HG02588 (cell line): ENCODE measurements around the gene PROS1.
"Not testable (repeated sequence)": the region's sequence is repeated elsewhere in the genome, so short reads cannot be mapped to it uniquely, and the experiment has no call there.

ENCODE experiments used
- ATAC-seq: cut with Tn5 transposase; IDR thresholded peaks from one replicate; pipeline ENCODE4 v1.9.1; 2021; ENCODE audit warnings: mild to moderate bottlenecking, moderate library complexity; ENCODE audit not compliant: unreplicated experiment

The PROS1 gene

DNA sequence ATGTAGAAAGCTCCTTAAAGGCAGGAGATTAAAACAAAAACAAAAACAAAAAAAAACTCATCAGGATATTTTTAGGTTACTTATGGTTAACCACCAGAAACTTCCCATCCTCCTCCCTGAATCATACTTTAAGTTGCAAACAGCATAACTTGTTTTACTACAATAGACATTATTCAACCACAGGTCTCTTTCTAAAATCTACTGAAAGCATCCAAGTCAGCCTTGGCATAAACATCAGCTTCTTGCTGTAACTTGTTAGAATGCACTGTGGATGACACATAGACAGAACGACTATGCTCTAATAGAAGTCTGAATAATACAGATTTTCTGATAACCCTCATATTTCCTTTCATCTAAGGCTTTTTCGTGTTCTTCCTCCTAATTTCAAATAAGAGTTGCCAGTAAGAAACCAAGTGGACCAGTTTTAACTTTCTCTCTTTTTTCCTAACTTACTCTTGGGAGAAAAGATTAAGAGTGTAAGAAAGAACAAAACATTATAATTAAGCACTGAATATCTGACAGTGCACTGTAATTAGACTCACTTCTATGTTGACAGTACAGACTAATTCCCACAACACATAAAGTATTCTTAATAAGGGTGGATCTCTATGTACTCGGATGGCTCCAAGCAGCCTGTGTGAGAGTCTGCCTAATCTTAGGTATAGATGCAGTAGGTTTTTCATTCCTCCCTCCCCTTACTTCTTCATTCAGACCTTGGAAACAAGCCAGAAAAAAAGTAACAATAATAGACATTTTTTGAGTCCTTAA, 95.3 kb downstream of the PROS1 start:
- not testable (repeated sequence) for ATAC-seq

DNA sequence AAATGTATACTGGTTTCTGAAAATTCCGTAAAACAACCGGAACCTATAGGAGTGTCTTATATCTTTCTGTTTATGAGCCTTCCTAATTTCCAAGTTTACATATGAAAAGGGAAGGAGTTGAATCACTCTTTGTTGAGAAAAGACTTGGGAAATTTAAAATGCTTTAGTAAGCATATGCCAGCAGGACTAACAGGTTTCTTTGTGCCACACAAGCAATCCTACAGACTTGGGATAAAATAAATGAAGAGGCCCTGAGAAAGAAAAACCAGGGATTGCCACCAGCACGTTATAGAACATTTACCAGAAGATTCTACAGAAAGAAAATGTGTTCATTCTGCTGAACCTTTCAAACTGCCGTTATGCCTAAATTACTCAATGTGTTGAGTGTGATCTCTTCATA, 96.3 kb downstream of the PROS1 start:
- not testable (repeated sequence) for ATAC-seq

DNA sequence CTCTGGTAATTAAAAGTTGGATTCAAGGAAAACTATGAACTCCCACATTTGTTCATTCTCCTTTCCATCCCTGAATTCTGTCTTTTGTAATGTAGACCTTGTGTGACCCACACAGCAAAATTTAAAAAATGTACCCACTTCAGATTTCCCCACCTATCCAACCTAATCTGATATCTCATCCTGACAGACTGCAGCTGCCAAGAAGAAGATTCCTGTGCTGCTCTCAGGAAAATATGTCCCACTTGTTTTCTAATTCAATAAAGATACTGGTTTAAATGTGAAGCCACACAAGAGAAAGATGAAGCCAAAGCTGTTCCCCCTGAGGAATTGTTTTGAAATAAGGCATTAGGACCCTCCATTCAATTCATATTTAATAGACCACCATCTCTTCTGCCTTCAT, 100.3 kb downstream of the PROS1 start:
- not testable (repeated sequence) for ATAC-seq

DNA sequence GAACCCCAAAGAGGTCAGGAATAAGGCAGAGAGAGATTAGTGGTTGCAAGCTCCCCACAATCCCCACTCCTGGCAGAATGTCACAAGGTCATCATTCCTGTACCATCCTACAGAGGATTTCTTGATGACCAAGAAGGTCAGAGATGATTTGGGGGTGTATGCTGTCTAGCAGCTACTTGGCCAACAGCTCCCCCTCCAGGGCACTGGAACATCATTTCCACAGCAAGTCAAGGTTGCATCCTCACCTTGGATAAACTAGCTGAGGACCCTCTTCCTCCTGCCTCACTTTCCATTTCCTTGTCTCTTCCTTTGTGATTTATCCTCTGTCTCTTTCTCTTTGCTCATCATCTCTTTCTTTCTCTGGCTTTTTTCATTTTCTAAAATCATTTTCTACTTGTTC, 106.3 kb downstream of the PROS1 start:
- ATAC-seq, result no peak

DNA sequence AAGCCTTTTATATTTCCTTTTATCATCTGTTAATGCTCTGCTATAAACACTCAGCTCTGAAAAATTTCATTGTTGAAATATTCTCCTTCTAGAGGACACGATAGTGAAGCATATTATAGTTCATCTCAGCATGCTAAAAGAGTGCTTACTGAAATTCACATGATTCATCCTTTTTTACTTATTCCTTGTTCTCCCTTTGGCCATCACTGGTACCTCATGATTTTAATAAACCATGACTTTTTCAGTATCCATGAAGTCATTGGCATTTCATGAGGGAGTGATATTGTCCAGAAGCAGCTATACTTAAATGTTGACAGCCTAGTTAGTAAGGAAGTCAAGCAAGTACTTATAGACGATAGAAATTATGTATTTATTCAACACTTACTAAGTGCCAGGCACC, 112.7 kb downstream of the PROS1 start:
- no peak for ATAC-seq

DNA sequence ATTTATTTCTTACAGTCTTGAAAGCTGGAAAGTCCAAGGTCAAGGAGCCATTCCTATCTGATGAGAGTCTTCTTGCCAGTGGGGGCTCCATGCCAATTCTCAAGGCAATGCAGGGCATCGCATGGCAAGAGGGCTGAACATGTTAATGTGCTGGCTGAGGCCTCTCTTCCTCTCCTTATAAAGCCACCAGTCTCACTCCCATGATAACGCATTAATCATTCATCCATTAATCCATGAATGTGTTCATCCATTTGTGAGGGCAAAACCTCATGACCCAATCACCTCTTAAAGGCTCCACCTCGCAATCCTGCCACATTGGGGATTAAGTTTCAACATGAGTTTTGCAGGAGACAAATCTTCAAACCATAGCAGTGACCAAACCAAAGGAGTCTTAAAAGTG, 118.3 kb downstream of the PROS1 start:
- ATAC-seq, result no peak

DNA sequence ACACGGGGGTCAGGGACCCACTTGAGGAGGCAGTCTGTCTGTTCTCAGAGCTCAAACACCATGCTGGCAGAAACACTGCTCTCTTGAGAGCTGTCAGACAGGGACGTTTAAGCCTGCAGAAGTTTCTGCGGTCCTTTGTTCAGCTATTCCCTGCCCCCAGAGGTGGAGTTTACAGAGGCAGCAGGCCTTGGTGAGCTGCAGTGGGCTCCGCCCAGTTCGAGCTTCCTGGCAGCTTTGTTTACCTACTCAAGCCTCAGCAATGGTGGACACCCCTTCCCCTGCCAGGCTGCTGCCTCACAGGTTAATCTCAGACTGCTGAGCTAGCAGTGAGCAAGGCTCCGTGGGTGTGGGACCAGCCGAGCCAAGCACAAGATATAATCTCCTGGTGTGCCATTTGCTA, 121.5 kb downstream of the PROS1 start:
- ATAC-seq, result not testable (repeated sequence)

DNA sequence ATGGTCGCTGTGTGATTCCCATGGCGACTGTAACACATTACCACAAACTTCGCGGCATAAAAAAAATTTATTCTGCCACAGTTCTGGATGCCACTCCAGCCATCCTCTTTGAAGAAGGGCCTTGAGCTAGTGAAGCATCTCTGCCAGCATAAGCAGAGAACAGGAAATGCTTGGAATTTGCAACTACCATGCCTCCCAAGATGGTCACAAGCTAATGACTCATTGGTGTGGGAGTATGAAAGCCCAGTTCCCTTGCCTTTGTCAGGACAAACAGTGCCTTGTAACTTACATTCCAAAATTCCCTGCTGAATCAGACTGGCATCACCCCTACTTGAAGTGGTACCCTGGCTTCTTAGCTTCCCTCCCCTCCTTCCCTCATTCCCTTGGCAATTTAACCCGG, 129.7 kb downstream of the PROS1 start:
- no peak for ATAC-seq

DNA sequence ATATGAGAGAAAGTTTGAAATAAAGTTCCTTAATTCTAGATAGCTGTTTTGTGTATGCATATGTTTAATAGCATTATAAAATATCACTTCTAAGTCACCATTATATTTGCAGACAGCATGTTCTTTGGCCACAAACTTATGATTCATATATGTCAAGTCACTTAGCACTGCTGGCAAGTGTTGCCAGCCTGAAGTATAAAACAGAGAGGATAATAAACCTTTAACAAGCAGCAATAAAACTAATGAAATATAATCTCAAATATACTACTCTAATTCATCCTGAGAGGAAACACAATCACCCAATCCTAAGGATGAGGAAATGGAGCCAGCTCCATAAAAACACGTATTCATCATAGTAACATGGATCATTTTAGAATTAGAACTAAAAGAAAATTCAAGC, 134.5 kb downstream of the PROS1 start:
- ATAC-seq, result not testable (repeated sequence)
